ENCODE results near the gene EGLN2. TPM values are rescaled to one million over a fixed set of nuclear protein-coding genes. Genes with fewer than 3 reads are reported as not detected.
"Not testable (repeated sequence)": the region's sequence is repeated elsewhere in the genome, so short reads cannot be mapped to it uniquely, and the experiment has no call there.

Gene EGLN2
- total RNA-seq, 1 donor from 2014 or later: 146 TPM

GRCh38 chr19:40780582-40780981 lies 18.4 kb upstream of the EGLN2 start:
- H3K4me1 Mint-ChIP-seq (ENCODE audit: unreplicated experiment): peaks cover 19% of the 10 kb centered on the region
- H3K4me3 Mint-ChIP-seq (ENCODE audit: unreplicated experiment): no peak overlapping the region
- H3K36me3 Mint-ChIP-seq (ENCODE audit: low read depth, unreplicated experiment): peaks cover 6% of the 10 kb centered on the region
- H3K27me3 Mint-ChIP-seq (ENCODE audit: unreplicated experiment): peaks cover 13% of the 10 kb centered on the region
- TF ChIP-seq CTCF (IDR thresholded peaks at IDR 0.05; ENCODE audit: unreplicated experiment): no peak
- no peaks in the 10 kb centered on the region for H3K9me3 Mint-ChIP-seq (ENCODE audit: unreplicated experiment)
- H3K27ac Mint-ChIP-seq (ENCODE audit: unreplicated experiment): no peak overlapping the region
- no peak for DNase-seq (ENCODE audit: low spot score)

DNA sequence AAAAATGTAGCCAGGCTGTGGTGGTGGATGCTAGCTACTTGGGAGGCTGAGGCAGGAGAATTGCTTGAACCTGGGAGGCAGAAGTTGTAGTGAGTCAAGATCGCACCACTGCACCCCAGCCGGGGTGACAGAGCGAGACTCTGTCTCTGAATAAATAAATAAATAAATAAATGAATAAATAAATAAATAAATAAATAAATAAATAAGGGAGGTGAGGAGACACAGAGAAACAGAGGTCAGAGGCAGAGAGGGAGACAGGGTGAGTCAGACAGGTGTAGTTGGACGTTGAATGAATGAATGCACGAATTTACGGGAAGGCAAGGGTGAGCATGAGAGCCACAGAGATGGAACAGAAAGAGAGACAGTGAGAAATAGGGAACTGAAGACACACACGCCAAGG lies 17.9 kb upstream of the EGLN2 start:
- peaks cover 13% of the 10 kb centered on the region for H3K27me3 Mint-ChIP-seq (ENCODE audit: unreplicated experiment)
- no peak for DNase-seq (ENCODE audit: low spot score)
- H3K4me1 Mint-ChIP-seq (ENCODE audit: unreplicated experiment): peaks cover 19% of the 10 kb centered on the region
- peaks cover 6% of the 10 kb centered on the region for H3K36me3 Mint-ChIP-seq (ENCODE audit: low read depth, unreplicated experiment)
- H3K9me3 Mint-ChIP-seq (ENCODE audit: unreplicated experiment): no peaks in the 10 kb centered on the region
- H3K4me3 Mint-ChIP-seq (ENCODE audit: unreplicated experiment): peak overlapping the region; percentile 12
- no peak overlapping the region for H3K27ac Mint-ChIP-seq (ENCODE audit: unreplicated experiment)
- no peak for TF ChIP-seq CTCF (IDR thresholded peaks at IDR 0.05; ENCODE audit: unreplicated experiment)

DNA sequence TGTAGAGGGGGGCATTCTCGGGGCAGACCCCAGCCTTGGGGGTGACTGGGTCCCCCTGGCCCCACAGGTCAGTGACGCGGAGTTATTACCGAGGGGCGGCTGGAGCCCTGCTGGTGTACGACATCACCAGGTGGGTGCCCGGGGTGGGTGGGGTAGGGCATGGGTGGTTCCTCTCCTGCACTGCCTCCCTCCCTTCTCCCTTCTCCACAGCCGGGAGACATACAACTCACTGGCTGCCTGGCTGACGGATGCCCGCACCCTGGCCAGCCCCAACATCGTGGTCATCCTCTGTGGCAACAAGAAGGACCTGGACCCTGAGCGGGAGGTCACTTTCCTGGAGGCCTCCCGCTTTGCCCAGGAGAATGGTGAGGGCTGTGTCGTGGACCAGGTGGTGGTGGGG lies 15.3 kb upstream of the EGLN2 start:
- no peak for TF ChIP-seq CTCF (IDR thresholded peaks at IDR 0.05; ENCODE audit: unreplicated experiment)
- H3K4me3 Mint-ChIP-seq (ENCODE audit: unreplicated experiment): no peak overlapping the region
- peaks cover 11% of the 10 kb centered on the region for H3K4me1 Mint-ChIP-seq (ENCODE audit: unreplicated experiment)
- no peaks in the 10 kb centered on the region for H3K9me3 Mint-ChIP-seq (ENCODE audit: unreplicated experiment)
- peaks cover 18% of the 10 kb centered on the region for H3K27me3 Mint-ChIP-seq (ENCODE audit: unreplicated experiment)
- peaks cover 6% of the 10 kb centered on the region for H3K36me3 Mint-ChIP-seq (ENCODE audit: low read depth, unreplicated experiment)
- no peak overlapping the region for H3K27ac Mint-ChIP-seq (ENCODE audit: unreplicated experiment)
- no peak for DNase-seq (ENCODE audit: low spot score)

- not testable (repeated sequence) for H3K4me1 Mint-ChIP-seq (ENCODE audit: unreplicated experiment); H3K27ac Mint-ChIP-seq (ENCODE audit: unreplicated experiment); DNase-seq (ENCODE audit: low spot score); H3K4me3 Mint-ChIP-seq (ENCODE audit: unreplicated experiment); H3K9me3 Mint-ChIP-seq (ENCODE audit: unreplicated experiment); H3K36me3 Mint-ChIP-seq (ENCODE audit: low read depth, unreplicated experiment)
- H3K27me3 Mint-ChIP-seq (ENCODE audit: unreplicated experiment): peaks cover 16% of the 10 kb centered on the region
Measured at GRCh38 chr19:40784146-40784545, 14.8 kb upstream of the EGLN2 start.

GRCh38 chr19:40785526-40785925 lies 13.5 kb upstream of the EGLN2 start:
- no peaks in the 10 kb centered on the region for H3K9me3 Mint-ChIP-seq (ENCODE audit: unreplicated experiment)
- no peak for TF ChIP-seq CTCF (IDR thresholded peaks at IDR 0.05; ENCODE audit: unreplicated experiment)
- H3K27ac Mint-ChIP-seq (ENCODE audit: unreplicated experiment): peak overlapping the region; percentile 57
- peaks cover 10% of the 10 kb centered on the region for H3K36me3 Mint-ChIP-seq (ENCODE audit: low read depth, unreplicated experiment)
- no peak for DNase-seq (ENCODE audit: low spot score)
- H3K4me1 Mint-ChIP-seq (ENCODE audit: unreplicated experiment): peaks cover 6% of the 10 kb centered on the region
- H3K4me3 Mint-ChIP-seq (ENCODE audit: unreplicated experiment): no peak overlapping the region
- H3K27me3 Mint-ChIP-seq (ENCODE audit: unreplicated experiment): peaks cover 22% of the 10 kb centered on the region
